B cell (primary cell): Measurements from ENCODE around the gene LGALS4. TPM values are rescaled to one million over a fixed set of nuclear protein-coding genes. Genes with fewer than 3 reads are reported as not detected.

Experiments used
- ATAC-seq: fragments of 200-7000 bp; cut with Tn5 transposase; one replicate; pipeline ENCODE4 v1.10.0; 2021; ENCODE audit warnings: low read depth, mild to moderate bottlenecking, moderate number of reproducible peaks, moderate library complexity
- CTCF ChIA-PET: fragments of 350-600 bp; sonication (Branson Sonifier 250); formaldehyde crosslinking; loops from one replicate; lab custom pipeline; 2021; ENCODE audit warnings: antibody characterized with exemption, inconsistent platforms; lab: Charles Lee
- POLR2A ChIA-PET: fragments of 350-600 bp; sonication (Branson Sonifier 250); formaldehyde crosslinking; loops from one replicate; lab custom pipeline; 2021; ENCODE audit warnings: antibody characterized with exemption; lab: Charles Lee
- DNase-seq: peaks from one replicate; pipeline ENCODE4 v3.0.0; 2013
- H2AFZ ChIP-seq: 2 replicates; pipeline ENCODE4 v1.6.1; 2012; ENCODE audit warnings: mild to moderate bottlenecking, low read depth, low read length; ENCODE audit not compliant: insufficient read depth, poor library complexity, severe bottlenecking
- H3K27ac ChIP-seq, 2 donors: 1 replicate in 1 of 2; 2 replicates in 1 of 2; pipeline ENCODE4 v1.5.1; 2012 to 2013; ENCODE audit warnings: low read length in 2 of 2, mild to moderate bottlenecking in 2 of 2, moderate library complexity in 1 of 2
- H3K27me3 ChIP-seq, 4 experiments: fragments of 200-600 bp in 1 of 4; sonication (generic) in 1 of 4; replicated peaks in 1 of 4; 1 replicate in 2 of 4; 2 replicates in 2 of 4; pipeline versions ENCODE4 v1.6.1 to v1.7.0; 2013 to 2016; ENCODE audit warnings: low read length in 3 of 4, mild to moderate bottlenecking in 2 of 4, mixed read lengths in 1 of 4, moderate library complexity in 1 of 4; ENCODE audit not compliant: insufficient read depth in 4 of 4, control insufficient read depth in 3 of 4; ENCODE audit errors: control extremely low read depth in 1 of 4
- H3K36me3 ChIP-seq, 2 experiments: replicated peaks in 1 of 2; 1 replicate in 1 of 2; 2 replicates in 1 of 2; pipeline versions ENCODE4 v1.6.1 to v1.7.1; 2013; ENCODE audit warnings: low read length in 1 of 2; ENCODE audit not compliant: insufficient read depth in 2 of 2, control insufficient read depth in 1 of 2; ENCODE audit errors: control extremely low read depth in 1 of 2, extremely low read depth in 1 of 2
- H3K4me1 ChIP-seq, 2 donors: fragments of 200-600 bp in 1 of 2; sonication (generic) in 1 of 2; 1 replicate in 1 of 2; 2 replicates in 1 of 2; pipeline versions ENCODE4 v1.5.1 to v1.6.1; 2013 to 2017; ENCODE audit warnings: low read length in 2 of 2; ENCODE audit not compliant: control insufficient read depth in 2 of 2, insufficient read depth in 2 of 2
- H3K4me2 ChIP-seq: replicated peaks from 2 replicates; pipeline ENCODE3; 2012; ENCODE audit warnings: mild to moderate bottlenecking, low read depth, low read length; ENCODE audit not compliant: poor library complexity, severe bottlenecking
- H3K4me3 ChIP-seq, 5 experiments: fragments of 200-600 bp in 1 of 5; sonication (generic) in 1 of 5; 1 replicate in 3 of 5; 2 replicates in 2 of 5; pipeline versions ENCODE4 v1.5.1 to v1.7.0; 2011 to 2016; ENCODE audit warnings: low read length in 4 of 5, mild to moderate bottlenecking in 4 of 5, low read depth in 2 of 5, control low read depth in 1 of 5, moderate library complexity in 1 of 5; ENCODE audit not compliant: insufficient read depth in 1 of 5; ENCODE audit errors: control extremely low read depth in 1 of 5, extremely low read depth in 1 of 5
- H3K79me2 ChIP-seq: fragments of 200-600 bp; sonication (generic); one replicate; pipeline ENCODE4 v1.6.0; 2016; ENCODE audit warnings: low read length; ENCODE audit not compliant: control insufficient read depth, insufficient read depth
- H3K9ac ChIP-seq: fragments of 200-600 bp; sonication (generic); 2 replicates; pipeline ENCODE4 v1.6.1; 2017; ENCODE audit warnings: mild to moderate bottlenecking, low read length, moderate library complexity
- H3K9me3 ChIP-seq, 3 donors: one replicate each; pipeline versions ENCODE4 v1.6.1 to v1.7.1; 2013; ENCODE audit warnings: low read length in 2 of 3; ENCODE audit not compliant: control insufficient read depth in 2 of 3, insufficient read depth in 1 of 3; ENCODE audit errors: control extremely low read depth in 1 of 3
- H4K20me1 ChIP-seq: 2 replicates; pipeline ENCODE4 v1.6.0; 2012; ENCODE audit warnings: mild to moderate bottlenecking, low read length; ENCODE audit not compliant: insufficient read depth, control insufficient read depth, poor library complexity, severe bottlenecking
- H3K27ac Mint-ChIP-seq: one replicate; pipeline ENCODE4 v1.8.0; 2021; ENCODE audit warnings: mixed read lengths
- H3K27me3 Mint-ChIP-seq: one replicate; pipeline ENCODE4 v1.8.0; 2021; ENCODE audit warnings: mixed read lengths
- H3K4me1 Mint-ChIP-seq: one replicate; pipeline ENCODE4 v1.8.0; 2021; ENCODE audit warnings: mixed read lengths
- H3K4me3 Mint-ChIP-seq: one replicate; pipeline ENCODE4 v1.8.0; 2021; ENCODE audit warnings: mixed read lengths
- H3K9me3 Mint-ChIP-seq: one replicate; pipeline ENCODE4 v1.8.0; 2022; ENCODE audit warnings: mixed read lengths; ENCODE audit not compliant: insufficient read depth
- EZH2 ChIP-seq: IDR thresholded peaks from 2 replicates; pipeline ENCODE4 v1.6.1; 2012; ENCODE audit warnings: borderline replicate concordance, low read depth, mild to moderate bottlenecking, moderate library complexity, low read length; ENCODE audit not compliant: insufficient read depth, poor library complexity, severe bottlenecking
- WGBS: methylation state at CpG from one replicate; pipeline ENCODE4 v1.1.5; 2013; ENCODE audit warnings: missing lambda C conversion rate; ENCODE audit not compliant: insufficient coverage; 5-methylcytosine and 5-hydroxymethylcytosine counted together
- intact Hi-C: fragments of 100-400 bp; cut with micrococcal nuclease; formaldehyde crosslinking; loops from one replicate; pipeline ENCODE4 v1.10.0; 2022
- polyA plus RNA-seq: library from polyadenylated mRNA; depleted of rRNA; stranded (reverse); fragments of >200 nt; gene quantifications from 2 replicates; pipeline ENCODE4 v1.2.3, GENCODE V29; 2012
- total RNA-seq, 2 donors: library from RNA; stranded (reverse); fragments of 120-200 nt in 1 of 2; gene quantifications; 1 replicate in 1 of 2; 2 replicates in 1 of 2; pipeline versions ENCODE4 v1.2.3 to v1.2.4, GENCODE V29; 2013 to 2022
- TF ChIP-seq, protein P1 (sequence below): fragments of 200-600 bp; IDR thresholded peaks from one replicate; pipeline ENCODE4 v1.8.0; 2022; ENCODE audit warnings: antibody characterized with exemption, mild to moderate bottlenecking

LGALS4 gene
- total and polyA plus RNA-seq, 2 donors (not counting 1 experiment from before 2014, with no cell fraction given) = 5.4 to 8.4 TPM

DNA sequence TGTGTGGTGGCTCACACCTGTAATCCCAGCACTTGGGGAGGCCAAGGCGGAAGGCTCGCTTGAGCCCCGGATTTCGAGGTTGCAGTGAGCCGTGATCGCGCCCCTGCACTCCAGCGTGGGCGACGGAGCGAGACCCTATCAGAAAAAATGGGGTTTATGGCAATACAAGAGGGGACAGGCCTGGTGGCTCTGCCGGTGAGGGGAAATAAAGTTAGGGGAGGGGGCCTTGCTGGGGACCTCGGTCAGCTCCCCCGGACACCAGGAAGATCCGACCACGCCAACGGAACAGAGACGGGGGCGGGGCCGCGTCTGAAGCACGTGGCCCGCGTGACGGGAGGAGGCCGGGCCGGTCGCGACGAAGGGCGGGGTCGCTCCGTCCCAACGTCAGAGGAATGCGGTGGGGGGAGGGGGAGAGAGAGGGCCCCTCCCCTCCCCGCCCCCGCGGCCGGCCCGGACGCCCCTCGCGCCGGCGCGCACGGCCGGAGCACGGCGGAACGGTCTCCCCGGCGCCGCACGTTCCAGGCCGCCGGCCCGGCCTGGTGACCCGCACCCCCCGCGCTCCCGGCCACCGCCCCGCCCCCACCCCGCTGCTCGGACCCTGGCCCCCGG is 39.0 kb upstream of the LGALS4 start:
- peaks cover 23% of the 10 kb centered on the region for H3K79me2 ChIP-seq
- H3K27me3 ChIP-seq = no peaks in the 10 kb centered on the region
- peak; percentile 25 for ATAC-seq
- H3K4me3 Mint-ChIP-seq = peak overlapping the region; percentile 100
- intact Hi-C loops = loop anchor here (1.0 to 5.0 kb wide), 2 partner anchors 36 to 204 kb away; partner anchors contain the start of gene ACTN4
- peak overlapping the region; percentile 34 to 93 (median 83) for H3K4me3 ChIP-seq
- peak overlapping the region; percentile 77 for H3K9ac ChIP-seq
- peaks cover 6 to 21% of the 10 kb centered on the region in 2 experiments for H3K36me3 ChIP-seq
- TF ChIP-seq, protein P1, sequence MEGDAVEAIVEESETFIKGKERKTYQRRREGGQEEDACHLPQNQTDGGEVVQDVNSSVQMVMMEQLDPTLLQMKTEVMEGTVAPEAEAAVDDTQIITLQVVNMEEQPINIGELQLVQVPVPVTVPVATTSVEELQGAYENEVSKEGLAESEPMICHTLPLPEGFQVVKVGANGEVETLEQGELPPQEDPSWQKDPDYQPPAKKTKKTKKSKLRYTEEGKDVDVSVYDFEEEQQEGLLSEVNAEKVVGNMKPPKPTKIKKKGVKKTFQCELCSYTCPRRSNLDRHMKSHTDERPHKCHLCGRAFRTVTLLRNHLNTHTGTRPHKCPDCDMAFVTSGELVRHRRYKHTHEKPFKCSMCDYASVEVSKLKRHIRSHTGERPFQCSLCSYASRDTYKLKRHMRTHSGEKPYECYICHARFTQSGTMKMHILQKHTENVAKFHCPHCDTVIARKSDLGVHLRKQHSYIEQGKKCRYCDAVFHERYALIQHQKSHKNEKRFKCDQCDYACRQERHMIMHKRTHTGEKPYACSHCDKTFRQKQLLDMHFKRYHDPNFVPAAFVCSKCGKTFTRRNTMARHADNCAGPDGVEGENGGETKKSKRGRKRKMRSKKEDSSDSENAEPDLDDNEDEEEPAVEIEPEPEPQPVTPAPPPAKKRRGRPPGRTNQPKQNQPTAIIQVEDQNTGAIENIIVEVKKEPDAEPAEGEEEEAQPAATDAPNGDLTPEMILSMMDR = no peak
- no peak for TF ChIP-seq EZH2
- H4K20me1 ChIP-seq = peaks cover 25% of the 10 kb centered on the region
- H3K27me3 Mint-ChIP-seq = no peaks in the 10 kb centered on the region
- peaks cover 0 to 7% (median 0%) of the 10 kb centered on the region in 3 donors for H3K9me3 ChIP-seq
- H3K9me3 Mint-ChIP-seq = no peaks in the 10 kb centered on the region
- peak; percentile 95 for DNase-seq
- H3K4me1 Mint-ChIP-seq = peaks cover 53% of the 10 kb centered on the region
- peak overlapping the region; percentile 92 for H3K4me2 ChIP-seq
- ChIA-PET CTCF (interaction anchor here (1.0 to 4.6 kb wide), 8 partner anchors 9 to 79 kb away, joined by 3 to 62 read pairs (median 13); partner anchors contain the start of genes ECH1, MRPS12, RINL and SARS2), POLR2A (interaction anchor here (0.5 to 8.7 kb wide), 10 partner anchors 9 to 1108 kb away, joined by 3 to 237 read pairs (median 6); partner anchors contain the start of genes ECH1, NFKBIB, RINL and SIRT2)
- H2AFZ ChIP-seq = peak overlapping the region; percentile 64
- under 1% methylated on average over 44 of the region's 67 CpGs for WGBS
- H3K27ac Mint-ChIP-seq = peak overlapping the region; percentile 99
- peak overlapping the region; percentile 95 to 96 for H3K27ac ChIP-seq
- H3K4me1 ChIP-seq = peaks cover 37 to 53% of the 10 kb centered on the region in 2 donors
